Neuronal stem cell (in vitro differentiated cells): ENCODE data around the gene SENP2.

Experiments
- DNase-seq: peaks from one replicate; pipeline ENCODE4 v3.0.0-alpha.2; 2013; ENCODE audit warnings: low spot score
- H2AFZ ChIP-seq: one replicate; pipeline ENCODE4 v1.6.1; 2013; ENCODE audit warnings: mild to moderate bottlenecking, low read length, inconsistent platforms
- H2AK5ac ChIP-seq: 2 replicates; pipeline ENCODE4 v1.6.1; 2013; ENCODE audit warnings: low read depth, mild to moderate bottlenecking, inconsistent platforms, low read length, moderate library complexity, mixed read lengths
- H2BK120ac ChIP-seq: 2 replicates; pipeline ENCODE4 v1.6.1; 2013; ENCODE audit warnings: low read depth, mild to moderate bottlenecking, inconsistent platforms, low read length, moderate library complexity, mixed read lengths
- H2BK12ac ChIP-seq: one replicate; pipeline ENCODE4 v1.6.1; 2013; ENCODE audit warnings: low read length, inconsistent platforms
- H2BK15ac ChIP-seq: 2 replicates; pipeline ENCODE4 v1.6.1; 2013; ENCODE audit warnings: mild to moderate bottlenecking, low read length, inconsistent platforms, mixed read lengths
- H2BK5ac ChIP-seq: one replicate; pipeline ENCODE4 v1.6.1; 2013; ENCODE audit warnings: inconsistent platforms, mild to moderate bottlenecking, low read length, moderate library complexity
- H3K14ac ChIP-seq: one replicate; pipeline ENCODE4 v1.6.1; 2013; ENCODE audit warnings: low read length, inconsistent platforms
- H3K18ac ChIP-seq: 2 replicates; pipeline ENCODE4 v1.6.1; 2013; ENCODE audit warnings: low read length, inconsistent platforms
- H3K23ac ChIP-seq: 2 replicates; pipeline ENCODE4 v1.6.1; 2013; ENCODE audit warnings: low read depth, mild to moderate bottlenecking, mixed read lengths, low read length, inconsistent platforms; ENCODE audit not compliant: poor library complexity
- H3K27ac ChIP-seq: replicated peaks from 3 replicates; pipeline ENCODE4 v1.5.1; 2013; ENCODE audit warnings: low read length, inconsistent platforms
- H3K27me3 ChIP-seq, 3 experiments: 2 replicates each; pipeline ENCODE4 v1.6.1; 2013; ENCODE audit warnings: low read length in 3 of 3, mild to moderate bottlenecking in 2 of 3, inconsistent platforms in 1 of 3, low read depth in 1 of 3, mixed read lengths in 1 of 3, moderate library complexity in 1 of 3; ENCODE audit not compliant: control insufficient read depth in 3 of 3, insufficient read depth in 3 of 3
- H3K36me3 ChIP-seq, 2 donors: replicated peaks in 1 of 2; 2 replicates each; pipeline ENCODE4 v1.6.1; 2013; ENCODE audit warnings: low read length in 2 of 2; ENCODE audit not compliant: control insufficient read depth in 2 of 2, insufficient read depth in 2 of 2
- H3K4ac ChIP-seq: 2 replicates; pipeline ENCODE4 v1.6.1; 2013; ENCODE audit warnings: inconsistent platforms, mild to moderate bottlenecking, low read length, moderate library complexity
- H3K4me1 ChIP-seq, 2 donors: 1 replicate in 1 of 2; 2 replicates in 1 of 2; pipeline ENCODE4 v1.6.1; 2013; ENCODE audit warnings: low read length in 2 of 2, low read depth in 1 of 2; ENCODE audit not compliant: control insufficient read depth in 2 of 2, insufficient read depth in 1 of 2
- H3K4me2 ChIP-seq: one replicate; pipeline ENCODE4 v1.6.1; 2013; ENCODE audit warnings: mild to moderate bottlenecking, low read length, inconsistent platforms; ENCODE audit not compliant: insufficient read depth, poor library complexity, severe bottlenecking
- H3K4me3 ChIP-seq, 2 donors: 2 replicates each; pipeline ENCODE4 v1.5.1; 2013; ENCODE audit warnings: low read length in 2 of 2, mild to moderate bottlenecking in 2 of 2, inconsistent platforms in 1 of 2, moderate library complexity in 1 of 2
- H3K79me1 ChIP-seq: one replicate; pipeline ENCODE4 v1.6.1; 2013; ENCODE audit warnings: low read depth, mild to moderate bottlenecking, inconsistent platforms, low read length, moderate library complexity
- H3K9ac ChIP-seq: one replicate; pipeline ENCODE4 v1.6.1; 2013; ENCODE audit warnings: mild to moderate bottlenecking, low read depth, low read length, inconsistent platforms; ENCODE audit not compliant: poor library complexity
- H3K9me3 ChIP-seq, 2 donors: replicated peaks in 1 of 2; 2 replicates each; pipeline versions ENCODE3 to v1.6.1; 2013; ENCODE audit warnings: low read length in 2 of 2, mild to moderate bottlenecking in 2 of 2, inconsistent platforms in 1 of 2, low read depth in 1 of 2, mixed read lengths in 1 of 2, moderate library complexity in 1 of 2; ENCODE audit not compliant: control insufficient read depth in 2 of 2, insufficient read depth in 1 of 2
- H4K8ac ChIP-seq: one replicate; pipeline ENCODE4 v1.6.1; 2013; ENCODE audit warnings: low read depth, mild to moderate bottlenecking, inconsistent platforms, low read length, moderate library complexity
- H4K91ac ChIP-seq: one replicate; pipeline ENCODE4 v1.6.1; 2013; ENCODE audit warnings: low read length, low read depth, mild to moderate bottlenecking, inconsistent platforms; ENCODE audit not compliant: poor library complexity
- WGBS, 2 donors: extraction: QIAGEN DNeasy Blood & Tissue Kit; methylation state at CpG; one replicate each; pipeline ENCODE4 v1.1.7; 2013; ENCODE audit warnings: missing lambda C conversion rate in 2 of 2, mixed read lengths in 1 of 2; ENCODE audit not compliant: insufficient read length in 2 of 2, insufficient replicate concordance in 1 of 2; ENCODE audit errors: extremely low coverage in 2 of 2; 5-methylcytosine and 5-hydroxymethylcytosine counted together

Gene SENP2

DNA sequence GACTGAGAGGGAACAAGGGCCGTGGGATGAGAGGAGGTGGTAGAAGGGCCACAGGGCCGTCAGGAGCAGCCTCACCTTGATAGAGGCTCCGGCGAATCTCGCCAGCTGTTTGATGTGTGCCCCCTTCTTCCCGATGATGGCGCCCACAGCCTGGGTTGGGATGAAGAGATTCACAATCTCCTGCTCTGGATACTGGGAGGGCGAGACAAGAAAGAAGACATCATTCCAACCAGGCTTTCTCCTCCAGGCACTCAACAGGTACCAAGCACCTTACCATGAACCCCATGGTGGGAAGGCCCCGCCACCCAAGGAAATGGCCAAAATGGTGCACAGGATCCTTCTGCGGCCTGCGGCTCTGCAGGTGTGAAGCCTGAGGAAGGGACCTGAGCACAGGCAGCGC lies 71.1 kb downstream of the SENP2 start:
- H3K14ac ChIP-seq, result no peak overlapping the region
- H3K27me3 ChIP-seq, result no peaks in the 10 kb centered on the region
- DNase-seq, result no peak
- H4K8ac ChIP-seq, result no peak overlapping the region
- no peak overlapping the region for H2AK5ac ChIP-seq
- no peak overlapping the region for H2BK5ac ChIP-seq
- no peak overlapping the region for H3K4me3 ChIP-seq
- no peak overlapping the region for H3K18ac ChIP-seq
- no CpG with 5 or more reads among the region's 12 CpGs for WGBS, 2 donors
- H3K4ac ChIP-seq, result no peak overlapping the region
- no peak overlapping the region for H3K9ac ChIP-seq
- no peak overlapping the region for H2BK15ac ChIP-seq
- no peaks in the 10 kb centered on the region for H3K79me1 ChIP-seq
- H3K36me3 ChIP-seq, result peaks cover 54 to 83% of the 10 kb centered on the region in 2 donors
- H2BK12ac ChIP-seq, result no peak overlapping the region
- H3K23ac ChIP-seq, result no peak overlapping the region
- H2BK120ac ChIP-seq, result no peak overlapping the region
- no peak overlapping the region for H3K4me2 ChIP-seq
- H3K9me3 ChIP-seq, result no peaks in the 10 kb centered on the region
- no peaks in the 10 kb centered on the region for H3K4me1 ChIP-seq
- H2AFZ ChIP-seq, result no peak overlapping the region
- no peak overlapping the region for H4K91ac ChIP-seq
- no peak overlapping the region for H3K27ac ChIP-seq

DNA sequence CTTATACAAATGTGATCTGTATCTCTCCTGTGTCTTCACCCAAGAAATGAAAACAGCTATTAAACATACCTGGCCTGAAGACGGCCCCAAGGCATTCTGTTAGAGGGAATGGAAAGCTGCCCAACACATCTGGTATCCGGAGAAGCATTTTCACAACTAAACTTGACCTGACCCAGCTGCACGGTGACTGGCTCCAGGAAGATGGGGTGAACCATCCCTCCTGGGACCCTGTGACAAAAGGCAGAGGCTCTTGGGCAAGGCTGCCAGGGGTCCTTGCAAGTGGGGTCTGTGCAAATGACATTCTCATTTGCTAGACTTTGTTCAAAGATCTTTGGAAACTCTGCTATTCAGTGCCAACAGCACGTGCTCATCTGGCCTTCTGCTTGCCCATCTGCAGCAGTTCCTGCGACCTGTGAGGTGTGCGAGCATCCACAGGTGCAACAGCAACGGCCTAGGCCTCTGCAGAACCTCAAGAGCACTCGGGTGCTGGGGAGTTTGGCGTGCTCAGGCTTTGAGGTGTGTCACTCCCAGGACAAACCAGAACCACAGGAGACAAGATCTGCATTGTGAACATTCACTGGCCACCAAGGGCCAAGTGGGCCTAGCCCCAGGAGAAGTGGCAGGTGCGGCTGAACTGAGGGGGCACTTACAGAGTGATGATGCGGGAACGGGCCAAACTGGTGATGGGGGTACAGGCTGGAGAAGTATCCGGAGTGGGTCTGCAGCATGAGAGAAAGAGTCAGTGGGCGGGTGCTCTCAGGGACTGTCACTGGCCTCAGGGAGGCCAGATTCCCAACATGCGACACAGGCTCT lies 71.8 kb downstream of the SENP2 start:
- peaks cover 50 to 79% of the 10 kb centered on the region in 2 donors for H3K36me3 ChIP-seq

DNA sequence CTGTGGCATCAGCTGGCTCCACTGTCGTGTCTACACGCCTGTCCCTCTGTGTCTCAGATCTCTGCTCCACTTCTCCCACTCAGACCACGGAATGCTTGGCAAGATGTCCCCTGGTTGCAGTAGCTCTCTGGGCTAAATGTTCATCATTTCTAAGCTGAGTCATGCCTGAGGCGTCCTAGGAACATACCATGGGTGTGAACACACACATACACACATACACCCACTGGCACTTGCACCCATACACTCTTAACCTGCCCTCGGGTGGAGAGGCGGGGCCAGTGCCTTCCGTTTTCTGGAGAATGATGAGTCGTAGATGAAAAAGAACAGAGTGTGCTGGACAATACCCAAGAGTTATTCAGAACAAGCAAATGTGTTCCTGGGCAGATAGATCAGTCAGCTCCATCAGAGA lies 72.4 kb downstream of the SENP2 start:
- H3K9ac ChIP-seq, result no peak overlapping the region
- no peak overlapping the region for H3K4me3 ChIP-seq
- no peak overlapping the region for H3K23ac ChIP-seq
- H3K79me1 ChIP-seq, result no peaks in the 10 kb centered on the region
- H3K27me3 ChIP-seq, result no peaks in the 10 kb centered on the region
- peaks cover 49 to 79% of the 10 kb centered on the region in 2 donors for H3K36me3 ChIP-seq
- no peak overlapping the region for H2BK120ac ChIP-seq
- no peak overlapping the region for H2AFZ ChIP-seq
- no peak overlapping the region for H3K4me2 ChIP-seq
- peaks cover 0 to 1% of the 10 kb centered on the region in 2 donors for H3K9me3 ChIP-seq
- no peak overlapping the region for H3K27ac ChIP-seq
- WGBS, 2 donors, result no CpG with 5 or more reads among the region's 8 CpGs
- H3K14ac ChIP-seq, result no peak overlapping the region
- no peak overlapping the region for H4K91ac ChIP-seq
- H3K4me1 ChIP-seq, result no peaks in the 10 kb centered on the region
- DNase-seq, result no peak
- H3K4ac ChIP-seq, result no peak overlapping the region
- H2BK5ac ChIP-seq, result no peak overlapping the region
- H2BK15ac ChIP-seq, result no peak overlapping the region
- H2BK12ac ChIP-seq, result no peak overlapping the region
- no peak overlapping the region for H3K18ac ChIP-seq
- no peak overlapping the region for H2AK5ac ChIP-seq
- H4K8ac ChIP-seq, result no peak overlapping the region

More for the DNA sequence above, 71.8 kb downstream of the SENP2 start:
- Histone ChIP-seq H3K4me2 (no peak overlapping the region), H3K27ac (no peak overlapping the region), H3K9ac (no peak overlapping the region), H3K23ac (no peak overlapping the region), H3K14ac (no peak overlapping the region), H4K91ac (no peak overlapping the region), H3K4me3 (no peak overlapping the region), H3K4ac (no peak overlapping the region), H2BK5ac (no peak overlapping the region), H3K27me3 (no peaks in the 10 kb centered on the region), H2AK5ac (no peak overlapping the region), H3K79me1 (no peaks in the 10 kb centered on the region), H4K8ac (no peak overlapping the region), H2BK120ac (no peak overlapping the region), H2BK12ac (no peak overlapping the region), H2AFZ (no peak overlapping the region), H3K9me3 (no peaks in the 10 kb centered on the region), H3K4me1 (no peaks in the 10 kb centered on the region), H2BK15ac (no peak overlapping the region), H3K18ac (no peak overlapping the region)
- WGBS, 2 donors, result no CpG with 5 or more reads among the region's 15 CpGs
- DNase-seq, result no peak

GRCh38 chr3:185658943-185659342 lies 72.8 kb downstream of the SENP2 start:
- H3K36me3 ChIP-seq, result peaks cover 45 to 79% of the 10 kb centered on the region in 2 donors

More at GRCh38 chr3:185658943-185659342, 72.8 kb downstream of the SENP2 start:
- Histone ChIP-seq H3K4me1 (no peaks in the 10 kb centered on the region), H4K8ac (no peak overlapping the region), H2AFZ (no peak overlapping the region), H3K4me2 (no peak overlapping the region), H3K4me3 (no peak overlapping the region), H3K18ac (no peak overlapping the region), H3K9me3 (peaks cover under 1 to 6% of the 10 kb centered on the region in 2 donors), H2BK5ac (no peak overlapping the region), H2AK5ac (no peak overlapping the region), H4K91ac (no peak overlapping the region), H2BK120ac (no peak overlapping the region), H3K27me3 (no peaks in the 10 kb centered on the region), H3K79me1 (no peaks in the 10 kb centered on the region), H2BK12ac (no peak overlapping the region), H3K27ac (no peak overlapping the region), H3K9ac (no peak overlapping the region), H3K4ac (no peak overlapping the region), H3K14ac (no peak overlapping the region), H3K23ac (no peak overlapping the region), H2BK15ac (no peak overlapping the region)
- WGBS, 2 donors, result no CpG with 5 or more reads among the region's 1 CpG
- DNase-seq, result no peak
